Measurements from ENCODE around the gene MRE11. TPM values are rescaled to one million over a fixed set of nuclear protein-coding genes. Genes with fewer than 3 reads are reported as not detected.

Gene MRE11
- total and polyA plus RNA-seq, 12 donors = 4.3 to 29.0 (median 12.0) TPM

- H3K4me3 ChIP-seq = no peak overlapping the region
- no peaks in the 10 kb centered on the region for H3K4me1 ChIP-seq (replicated peaks in 1 of 2)
- H3K27ac ChIP-seq = no peak overlapping the region
- WGBS, 4 donors = 90 to 100% (median 97%) methylated on average over 2 of the region's 2 CpGs
- TF ChIP-seq CTCF (IDR thresholded peaks at IDR 0.05) (no peak), POLR2A (IDR thresholded peaks at IDR 0.05) (no peak)
- intact Hi-C loops (cut with DNase I) = no loop called here
- H3K36me3 ChIP-seq (replicated peaks in 1 of 2) = peaks cover 0 to 1% of the 10 kb centered on the region in 2 donors
- H3K9me3 ChIP-seq (replicated peaks in 1 of 3) = no peaks in the 10 kb centered on the region
- no peaks in the 10 kb centered on the region for H3K27me3 ChIP-seq
- no peak for DNase-seq
Measured at GRCh38 chr11:94454301-94454700, 39.3 kb downstream of the MRE11 start.

- H3K4me1 ChIP-seq (replicated peaks in 1 of 2) = no peaks in the 10 kb centered on the region
- DNase-seq = no peak
- peaks cover 0 to 3% of the 10 kb centered on the region in 2 donors for H3K36me3 ChIP-seq (replicated peaks in 1 of 2)
- H3K27ac ChIP-seq = no peak overlapping the region
- WGBS, 4 donors = 93 to 97% (median 96%) methylated on average over 2 of the region's 2 CpGs
- H3K27me3 ChIP-seq = no peaks in the 10 kb centered on the region
- TF ChIP-seq POLR2A (IDR thresholded peaks at IDR 0.05) (no peak), CTCF (IDR thresholded peaks at IDR 0.05) (no peak)
- no peaks in the 10 kb centered on the region for H3K9me3 ChIP-seq (replicated peaks in 1 of 3)
- H3K4me3 ChIP-seq = no peak overlapping the region
- intact Hi-C loops (cut with DNase I) = no loop called here
Measured at GRCh38 chr11:94452988-94453387, 40.7 kb downstream of the MRE11 start.

- DNase-seq = no peak
- H3K9me3 ChIP-seq (replicated peaks in 1 of 3) = no peaks in the 10 kb centered on the region
- no peaks in the 10 kb centered on the region for H3K27me3 ChIP-seq
- no peak overlapping the region for H3K4me3 ChIP-seq
- intact Hi-C loops (cut with DNase I) = no loop called here
- 58 to 73% (median 60%) methylated on average over 3 of the region's 3 CpGs for WGBS, 4 donors
- TF ChIP-seq CTCF (IDR thresholded peaks at IDR 0.05) = no peak
- TF ChIP-seq POLR2A (IDR thresholded peaks at IDR 0.05) = no peak
- no peak overlapping the region for H3K27ac ChIP-seq
- H3K36me3 ChIP-seq (replicated peaks in 1 of 2) = peaks cover 0 to 12% of the 10 kb centered on the region in 2 donors
- H3K4me1 ChIP-seq (replicated peaks in 1 of 2) = no peaks in the 10 kb centered on the region
Measured at GRCh38 chr11:94450048-94450447, 43.6 kb downstream of the MRE11 start.

GRCh38 chr11:94449437-94449836, 44.2 kb downstream of the MRE11 start:
- no peak for TF ChIP-seq CTCF (IDR thresholded peaks at IDR 0.05)
- no peak for TF ChIP-seq POLR2A (IDR thresholded peaks at IDR 0.05)
- WGBS, 4 donors = 87 to 90% (median 90%) methylated on average over 2 of the region's 2 CpGs
- Histone ChIP-seq H3K27me3 (no peaks in the 10 kb centered on the region), H3K4me1 (replicated peaks in 1 of 2) (no peaks in the 10 kb centered on the region), H3K36me3 (replicated peaks in 1 of 2) (peaks cover 0 to 15% of the 10 kb centered on the region in 2 donors), H3K9me3 (replicated peaks in 1 of 3) (no peaks in the 10 kb centered on the region), H3K27ac (no peak overlapping the region), H3K4me3 (no peak overlapping the region)
- DNase-seq = no peak
- intact Hi-C loops (cut with DNase I) = no loop called here
